SW480 (cell line): ENCODE results near the gene MRPS18A.
A peak's percentile ranks its signal among the peaks of the same experiment; 100 is the strongest.
"Not testable (repeated sequence)": the region's sequence is repeated elsewhere in the genome, so short reads cannot be mapped to it uniquely, and the experiment has no call there.

Experiments
- DNase-seq: peaks from one replicate; pipeline ENCODE4 v3.0.0-alpha.2; 2016; ENCODE audit warnings: low spot score

Gene MRPS18A

DNA sequence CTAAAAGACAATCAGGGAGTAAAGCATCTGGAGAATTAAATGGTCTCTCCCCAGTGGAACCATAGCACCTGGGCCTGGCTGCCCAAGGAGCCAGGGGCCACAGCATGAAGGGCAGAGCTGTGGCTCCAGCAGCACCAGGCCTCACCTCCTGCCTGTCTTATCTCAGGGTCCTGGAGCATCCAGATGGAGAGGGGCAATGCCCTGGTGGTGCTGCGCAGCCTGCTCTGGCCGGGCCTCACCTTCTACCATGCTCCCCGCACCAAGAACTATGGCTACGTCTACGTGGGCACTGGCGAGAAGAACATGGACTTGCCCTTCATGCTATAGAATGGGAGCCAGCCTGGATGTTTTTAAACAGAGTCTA lies 17.0 kb downstream of the MRPS18A start:
- no peak for DNase-seq

GRCh38 chr6:43669922-43670622 lies 17.5 kb downstream of the MRPS18A start:
- no peak for DNase-seq

- no peak for DNase-seq
Measured at GRCh38 chr6:43669050-43669921, 18.3 kb downstream of the MRPS18A start.

DNA sequence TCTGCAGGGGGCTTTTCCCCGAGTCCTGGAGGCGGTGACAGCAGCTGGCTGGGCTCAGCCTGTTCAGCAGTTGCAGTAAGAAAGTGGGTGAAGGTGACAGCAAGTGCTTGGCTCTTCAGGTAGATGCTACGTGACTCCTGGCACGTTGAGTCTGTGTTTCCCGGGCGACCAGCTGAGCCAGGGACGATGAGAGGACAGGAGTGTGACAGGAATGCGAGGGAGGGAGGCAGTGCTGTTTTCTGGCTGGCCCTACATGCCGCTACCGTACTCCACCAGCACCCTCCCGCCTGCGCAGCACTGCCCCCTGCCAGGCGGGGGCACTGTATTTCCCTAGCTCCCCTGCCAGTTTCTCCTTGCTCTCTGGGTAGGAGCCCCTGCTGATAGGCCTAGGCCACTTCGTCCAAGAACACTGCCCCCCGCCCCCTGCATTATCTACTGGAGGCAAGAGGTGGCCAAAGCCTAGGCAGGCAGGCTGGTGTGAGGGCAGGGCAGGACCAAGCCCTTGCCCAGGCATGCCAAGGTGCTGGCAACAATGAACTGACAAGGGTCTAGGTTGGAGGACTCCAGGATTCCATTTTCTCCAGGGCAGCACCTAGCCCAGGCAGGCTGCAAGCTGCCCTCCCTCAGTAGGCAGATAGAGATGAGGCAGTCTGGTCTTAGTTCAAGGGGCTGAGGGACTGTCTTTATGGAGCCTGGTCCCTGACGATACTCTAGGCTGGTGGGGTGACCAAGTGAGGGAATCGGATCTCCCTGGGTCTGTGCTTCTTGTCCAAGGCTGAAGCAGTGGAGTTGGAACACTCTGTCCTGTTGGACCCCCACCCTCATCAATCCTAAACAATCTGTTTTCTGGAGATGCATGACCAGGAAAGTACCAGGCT lies 19.2 kb downstream of the MRPS18A start:
- peak; percentile 67 for DNase-seq

GRCh38 chr6:43667245-43668150 lies 20.1 kb downstream of the MRPS18A start:
- peak; percentile 46 for DNase-seq

DNA sequence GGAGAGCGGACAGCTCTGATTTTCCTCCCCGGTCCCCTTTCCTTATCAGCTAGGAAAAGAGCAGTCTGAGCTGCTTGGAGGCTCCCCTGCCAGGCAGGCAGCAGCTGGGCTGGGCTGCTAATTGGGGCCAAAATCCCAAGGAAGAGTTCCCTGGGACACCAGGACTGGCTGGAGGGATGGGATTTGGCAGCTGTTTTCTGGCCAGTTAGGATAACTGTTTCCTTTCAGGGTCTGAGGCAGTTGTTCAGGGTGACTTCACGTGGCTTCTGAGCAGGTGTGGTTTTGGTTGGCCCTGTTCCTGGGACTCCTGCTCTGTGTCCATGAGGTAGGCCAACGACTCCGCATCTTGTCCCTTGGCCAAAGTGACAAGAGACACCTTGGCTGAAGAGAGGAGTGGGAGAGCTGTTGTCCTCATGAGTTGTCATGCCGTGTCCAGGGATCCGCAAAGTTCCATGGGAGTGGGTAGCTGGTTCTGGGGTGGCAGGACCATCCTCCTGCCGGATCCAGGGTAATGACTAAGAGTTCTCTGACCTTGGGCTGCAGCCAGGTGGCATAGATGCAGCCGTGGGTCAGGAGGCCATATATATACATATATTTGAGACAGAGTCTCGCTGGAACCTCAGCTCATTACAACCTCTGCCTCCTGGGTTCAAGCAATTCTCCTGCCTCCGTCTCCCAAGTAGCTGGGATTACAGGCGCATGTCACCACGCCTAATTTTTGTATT lies 21.2 kb downstream of the MRPS18A start:
- DNase-seq, result no peak

- DNase-seq, result peak; percentile 60
Measured at GRCh38 chr6:43665376-43665775, 22.2 kb downstream of the MRPS18A start.

DNA sequence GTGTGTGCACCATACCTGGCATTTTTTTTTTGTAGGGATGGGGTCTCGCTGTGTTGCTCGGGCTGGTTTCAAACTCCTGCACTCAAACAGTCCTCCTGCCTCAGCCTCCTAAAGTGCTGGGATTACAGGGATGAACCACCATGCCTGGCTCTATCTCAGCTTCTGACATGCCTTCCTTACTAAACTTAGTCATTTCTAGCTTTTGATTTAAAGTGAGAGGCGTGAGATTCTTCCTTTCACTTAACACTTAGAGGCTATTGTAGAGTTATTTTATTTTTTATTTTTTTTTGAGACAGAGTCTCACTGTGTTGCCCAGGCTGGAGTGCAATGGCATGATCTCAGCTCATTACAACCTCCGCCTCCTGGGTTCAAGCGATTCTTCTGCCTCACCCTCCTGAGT lies 24.6 kb downstream of the MRPS18A start:
- not testable (repeated sequence) for DNase-seq

- no peak for DNase-seq
Measured at GRCh38 chr6:43658161-43658560, 29.4 kb downstream of the MRPS18A start.

- no peak for DNase-seq
Measured at GRCh38 chr6:43657221-43657802, 30.3 kb downstream of the MRPS18A start.

GRCh38 chr6:43652822-43653221 lies 34.8 kb downstream of the MRPS18A start:
- DNase-seq, result not testable (repeated sequence)

DNA sequence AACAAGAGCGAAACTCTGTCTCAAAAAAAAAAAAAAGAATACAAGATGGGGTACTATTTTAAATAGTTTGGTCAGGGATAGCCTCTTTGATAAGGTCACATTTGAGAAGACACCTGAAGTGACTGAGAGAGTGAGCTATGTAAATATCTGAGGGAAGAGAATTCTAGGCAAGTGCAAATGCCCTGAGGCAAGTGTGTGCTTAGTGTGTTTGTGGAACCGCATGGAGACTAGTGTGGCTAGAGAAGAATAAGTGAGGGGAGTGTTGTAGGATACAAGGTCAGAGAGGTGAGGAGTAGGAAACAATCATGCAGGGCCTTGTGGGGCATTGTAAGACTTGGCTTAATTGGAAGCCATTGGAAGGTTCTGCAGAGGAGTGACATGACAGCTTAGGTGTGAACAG lies 39.3 kb downstream of the MRPS18A start:
- no peak for DNase-seq

DNA sequence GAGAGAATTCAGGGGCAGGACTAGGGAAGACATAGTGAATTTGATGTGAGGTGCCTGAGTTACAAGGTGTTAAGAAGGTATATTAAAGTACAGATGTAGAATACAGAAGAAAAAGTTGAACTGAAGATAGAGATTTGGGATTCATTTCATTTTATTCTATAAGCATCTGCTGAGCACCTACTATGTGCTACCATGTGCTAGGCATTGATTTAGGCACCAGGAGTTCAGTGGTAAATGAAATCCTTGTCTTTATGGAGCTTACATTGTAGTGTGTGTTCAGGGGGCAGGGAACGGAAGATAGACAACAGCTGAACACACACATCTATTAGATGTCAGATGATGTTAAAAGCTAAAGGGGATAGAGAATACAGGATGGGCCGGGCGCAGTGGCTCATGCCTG lies 40.0 kb downstream of the MRPS18A start:
- DNase-seq, result no peak

DNA sequence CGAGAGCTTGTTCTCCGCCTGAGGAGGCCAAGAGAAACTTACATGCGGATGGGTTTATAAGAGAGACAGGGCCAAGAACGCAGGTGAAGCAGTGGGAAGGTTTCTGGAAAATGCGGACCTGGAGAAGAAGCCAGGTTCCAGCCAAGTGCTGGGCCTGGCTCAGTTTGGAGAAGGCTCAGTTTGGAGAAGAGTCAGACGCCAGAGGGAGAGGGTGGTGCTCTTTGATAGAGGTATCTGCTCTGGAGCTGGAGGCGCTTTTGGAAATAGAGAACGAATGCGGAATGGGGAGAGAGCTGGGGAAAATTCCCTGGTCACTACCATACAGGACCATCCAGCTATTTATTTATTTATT lies 42.0 kb downstream of the MRPS18A start:
- DNase-seq, result no peak

DNA sequence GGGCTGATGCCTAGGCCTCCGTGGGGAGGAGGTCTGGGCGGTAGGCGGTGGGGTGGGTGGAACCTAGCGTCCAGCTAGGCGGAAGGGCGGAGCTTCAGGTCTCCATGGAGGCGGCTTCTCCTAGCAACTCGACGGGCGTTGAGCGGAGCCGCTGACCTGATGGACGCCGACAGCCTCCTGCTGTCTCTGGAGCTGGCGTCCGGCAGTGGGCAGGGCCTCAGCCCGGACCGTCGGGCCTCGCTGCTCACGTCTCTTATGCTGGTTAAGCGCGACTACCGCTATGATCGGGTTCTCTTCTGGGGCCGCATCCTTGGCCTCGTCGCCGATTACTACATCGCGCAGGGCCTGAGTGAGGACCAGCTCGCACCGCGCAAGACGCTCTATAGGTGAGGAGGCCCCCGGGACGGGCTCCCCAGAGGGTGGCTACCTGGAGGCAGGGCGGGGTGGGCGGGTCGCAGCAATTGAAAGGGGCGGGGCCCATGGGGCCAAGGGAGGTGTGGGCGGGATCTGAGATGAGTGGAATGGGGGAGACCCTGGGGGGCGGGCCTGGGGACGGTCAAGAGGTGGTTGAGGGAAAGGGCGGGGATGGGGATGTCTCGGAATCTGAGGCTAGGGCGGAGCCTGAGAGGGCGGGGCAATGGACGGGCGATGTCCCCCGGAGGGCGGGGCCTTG lies 42.5 kb downstream of the MRPS18A start, which contains the start of gene RSPH9:
RSPH9 (plus strand) TSS at position 97 of the 673 bp plus-strand sequence; CDS start at position 160, 63 bp downstream.
- DNase-seq, result no peak

- DNase-seq, result no peak
Measured at GRCh38 chr6:43639984-43640800, 47.4 kb downstream of the MRPS18A start.

GRCh38 chr6:43636308-43636659 lies 51.3 kb downstream of the MRPS18A start:
- no peak for DNase-seq

DNA sequence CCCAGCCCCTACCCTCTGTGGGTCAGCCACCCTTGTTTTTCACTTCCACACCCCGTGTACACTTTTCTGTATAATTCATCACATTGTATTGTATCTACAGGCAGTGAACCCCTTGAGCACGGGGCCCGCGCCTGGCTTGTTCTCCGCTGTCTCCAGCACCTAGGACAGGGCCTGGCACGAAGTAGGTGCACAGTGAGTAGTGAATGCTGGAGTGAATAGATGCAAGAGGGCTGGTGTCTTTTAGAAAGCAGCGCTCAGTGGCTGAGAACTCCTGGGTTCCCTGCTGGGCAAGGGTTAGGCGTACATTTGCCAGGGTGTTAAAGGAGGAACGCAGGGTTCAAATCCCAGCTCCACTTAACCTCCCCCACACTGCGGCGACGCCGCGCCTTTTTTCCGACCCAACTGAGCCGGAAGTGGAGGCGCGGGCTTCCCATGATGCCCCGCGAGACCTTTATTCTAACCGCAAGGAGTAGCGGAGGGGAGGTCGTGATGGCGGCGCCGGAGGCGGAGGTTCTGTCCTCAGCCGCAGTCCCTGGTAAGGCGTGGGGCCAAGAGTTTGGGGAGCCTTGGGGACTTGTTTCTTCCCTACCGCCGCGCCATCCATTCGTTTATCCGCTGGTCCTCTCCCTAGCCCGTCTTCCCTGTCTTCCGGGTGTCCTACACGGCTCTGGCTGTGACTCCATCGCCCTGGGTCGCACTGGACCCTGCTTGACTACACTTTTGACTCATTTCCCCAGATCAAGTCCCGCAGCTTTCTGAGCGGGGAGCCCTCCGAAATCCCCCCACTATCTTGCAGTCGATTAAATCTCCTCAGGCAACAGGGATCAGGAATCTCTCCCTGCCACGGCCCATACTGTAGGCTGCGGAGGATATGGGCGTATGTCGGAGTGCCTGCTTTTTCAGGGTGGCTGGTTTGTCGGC lies 51.9 kb downstream of the MRPS18A start, which contains the start of gene MAD2L1BP:
MAD2L1BP (plus strand) TSS at position 454 of the 921 bp plus-strand sequence; CDS start at position 490, 36 bp downstream.
- peak; percentile 65 for DNase-seq
